H1 (cell line): ENCODE results near the gene GPC6. TPM values are rescaled to one million over a fixed set of nuclear protein-coding genes. Genes with fewer than 3 reads are reported as not detected.

Experiments used
- CTCF ChIA-PET: fragments of 300-600 bp; sonication (Branson Sonifier 250); formaldehyde crosslinking; loops from one replicate; lab custom pipeline; 2021; ENCODE audit not compliant: partially characterized antibody; lab: Charles Lee
- POLR2A ChIA-PET: fragments of 300-600 bp; sonication (Branson Sonifier 250); formaldehyde crosslinking; loops from one replicate; lab custom pipeline; 2021; ENCODE audit warnings: inconsistent platforms; ENCODE audit not compliant: partially characterized antibody; lab: Charles Lee
- DNase-seq, 2 experiments: peaks; one replicate each; pipeline versions ENCODE4 v3.0.0 to v3.0.0-alpha.2; 2010 to 2022; ENCODE audit warnings: low spot score in 2 of 2, low read depth in 1 of 2, mixed read lengths in 1 of 2
- FAIRE-seq: peaks from 2 replicates; lab custom pipeline; 2011; peaks lifted over from hg19 to GRCh38; lab: Jason Lieb, UNC
- H2AFZ ChIP-seq: 2 replicates; pipeline ENCODE4 v1.8.1; 2012; ENCODE audit warnings: low read length, inconsistent platforms
- H2AK5ac ChIP-seq: 2 replicates; pipeline ENCODE4 v1.6.1; 2013; ENCODE audit warnings: low read depth, low read length
- H2BK120ac ChIP-seq: replicated peaks from 2 replicates; pipeline ENCODE3; 2013; ENCODE audit warnings: low read depth, low read length, inconsistent platforms
- H2BK12ac ChIP-seq: 2 replicates; pipeline ENCODE4 v1.6.1; 2013; ENCODE audit warnings: low read depth, low read length
- H2BK15ac ChIP-seq: 2 replicates; pipeline ENCODE4 v1.6.1; 2013; ENCODE audit warnings: low read length
- H2BK20ac ChIP-seq: 2 replicates; pipeline ENCODE4 v1.6.1; 2013; ENCODE audit warnings: low read length
- H2BK5ac ChIP-seq: 2 replicates; pipeline ENCODE4 v1.6.1; 2013; ENCODE audit warnings: low read depth, low read length
- H3K14ac ChIP-seq: 2 replicates; pipeline ENCODE4 v1.6.1; 2013; ENCODE audit warnings: inconsistent platforms; ENCODE audit not compliant: insufficient read length
- H3K18ac ChIP-seq: 2 replicates; pipeline ENCODE4 v1.6.1; 2013; ENCODE audit warnings: low read length; ENCODE audit errors: extremely low read depth
- H3K23ac ChIP-seq: 2 replicates; pipeline ENCODE4 v1.6.1; 2013; ENCODE audit warnings: inconsistent platforms; ENCODE audit not compliant: insufficient read length
- H3K23me2 ChIP-seq: 2 replicates; pipeline ENCODE4 v1.6.1; 2013; ENCODE audit warnings: low read depth, low read length
- H3K27ac ChIP-seq: 2 replicates; pipeline ENCODE4 v1.6.1; 2011; ENCODE audit warnings: low read depth, low read length, inconsistent platforms
- H3K27me3 ChIP-seq, 4 experiments: replicated peaks in 1 of 4; 1 replicate in 1 of 4; 2 replicates in 3 of 4; pipeline versions ENCODE4 v1.6.1 to v1.8.1; 2011 to 2013; ENCODE audit warnings: low read length in 3 of 4, mild to moderate bottlenecking in 3 of 4, inconsistent platforms in 2 of 4, mixed read lengths in 2 of 4, moderate library complexity in 1 of 4; ENCODE audit not compliant: control insufficient read depth in 3 of 4, insufficient read depth in 3 of 4; ENCODE audit errors: extremely low read depth in 1 of 4
- H3K36me3 ChIP-seq, 4 experiments: 2 replicates each; pipeline versions ENCODE4 v1.6.1 to v1.8.1; 2011 to 2013; ENCODE audit warnings: mild to moderate bottlenecking in 4 of 4, low read length in 3 of 4, moderate library complexity in 2 of 4, control low read depth in 1 of 4, inconsistent platforms in 1 of 4; ENCODE audit not compliant: insufficient read depth in 4 of 4, control insufficient read depth in 2 of 4
- H3K4ac ChIP-seq: replicated peaks from 2 replicates; pipeline ENCODE3; 2013; ENCODE audit warnings: low read length, low read depth, mixed read lengths, inconsistent platforms; ENCODE audit not compliant: insufficient read length
- H3K4me1 ChIP-seq, 4 experiments: replicated peaks in 1 of 4; 1 replicate in 1 of 4; 2 replicates in 3 of 4; pipeline versions ENCODE4 v1.6.1 to v1.8.1; 2011 to 2013; ENCODE audit warnings: low read length in 3 of 4, inconsistent platforms in 2 of 4, mixed read lengths in 1 of 4; ENCODE audit not compliant: insufficient read depth in 4 of 4, control insufficient read depth in 3 of 4
- H3K4me2 ChIP-seq, 2 experiments: 2 replicates each; pipeline versions ENCODE4 v1.6.1 to v1.8.1; 2011 to 2013; ENCODE audit warnings: low read depth in 2 of 2, low read length in 2 of 2, control low read depth in 1 of 2, inconsistent platforms in 1 of 2, mild to moderate bottlenecking in 1 of 2; ENCODE audit not compliant: insufficient read depth in 1 of 2
- H3K4me3 ChIP-seq, 4 experiments: fragments of 200-600, 300-600 bp in 1 of 4; sonication (generic), shearing (Covaris generic), sonication (Bioruptor Twin) in 1 of 4; 2 replicates each; pipeline versions ENCODE4 v1.5.1 to v1.8.1; 2011 to 2016; ENCODE audit warnings: low read length in 4 of 4, low read depth in 3 of 4, control low read depth in 2 of 4, inconsistent platforms in 2 of 4, mild to moderate bottlenecking in 2 of 4, mixed read lengths in 1 of 4, moderate library complexity in 1 of 4; ENCODE audit not compliant: insufficient read depth in 2 of 4; ENCODE audit errors: extremely low read depth in 1 of 4
- H3K56ac ChIP-seq: replicated peaks from 2 replicates; pipeline ENCODE3; 2013; ENCODE audit warnings: low read depth, mild to moderate bottlenecking, mixed read lengths, low read length, inconsistent platforms; ENCODE audit not compliant: insufficient read length
- H3K79me1 ChIP-seq: 2 replicates; pipeline ENCODE4 v1.6.1; 2013; ENCODE audit warnings: low read depth, low read length, control low read depth
- H3K79me2 ChIP-seq, 2 experiments: 2 replicates each; pipeline versions ENCODE4 v1.6.1 to v1.8.1; 2012 to 2013; ENCODE audit warnings: low read length in 2 of 2, mild to moderate bottlenecking in 2 of 2, inconsistent platforms in 1 of 2; ENCODE audit not compliant: insufficient read depth in 2 of 2, control insufficient read depth in 1 of 2
- H3K9ac ChIP-seq, 4 experiments: replicated peaks in 1 of 4; 1 replicate in 1 of 4; 2 replicates in 3 of 4; pipeline versions ENCODE4 v1.6.1 to v1.8.1; 2011 to 2013; ENCODE audit warnings: low read depth in 3 of 4, low read length in 3 of 4, control low read depth in 2 of 4, mild to moderate bottlenecking in 2 of 4, moderate library complexity in 2 of 4, inconsistent platforms in 1 of 4; ENCODE audit errors: extremely low read depth in 1 of 4
- H3K9me3 ChIP-seq, 2 experiments: 2 replicates each; pipeline versions ENCODE4 v1.6.1 to v1.8.1; 2012 to 2013; ENCODE audit warnings: mild to moderate bottlenecking in 2 of 2, moderate library complexity in 2 of 2, control low read depth in 1 of 2, inconsistent platforms in 1 of 2, low read depth in 1 of 2, low read length in 1 of 2, mixed read lengths in 1 of 2; ENCODE audit not compliant: insufficient read depth in 2 of 2
- H4K20me1 ChIP-seq, 2 experiments: replicated peaks in 1 of 2; 2 replicates each; pipeline versions ENCODE3 to v1.8.1; 2011 to 2013; ENCODE audit warnings: inconsistent platforms in 2 of 2, low read length in 2 of 2, mild to moderate bottlenecking in 1 of 2; ENCODE audit not compliant: insufficient read depth in 2 of 2, control insufficient read depth in 1 of 2
- H4K5ac ChIP-seq: 2 replicates; pipeline ENCODE4 v1.6.1; 2013; ENCODE audit warnings: low read length, low read depth, mixed read lengths, inconsistent platforms; ENCODE audit not compliant: insufficient read length
- H4K8ac ChIP-seq: 2 replicates; pipeline ENCODE4 v1.8.0; 2013; ENCODE audit warnings: mild to moderate bottlenecking, moderate library complexity, low read length, inconsistent platforms; ENCODE audit not compliant: insufficient read depth; ENCODE audit errors: extremely low read depth
- H4K91ac ChIP-seq: replicated peaks from 2 replicates; pipeline ENCODE3; 2013; ENCODE audit warnings: low read length, mixed read lengths, inconsistent platforms; ENCODE audit not compliant: insufficient read length
- BCL11A ChIP-seq, 2 experiments: IDR thresholded peaks; one replicate each; pipeline ENCODE4 v1.6.1; 2011; ENCODE audit warnings: low read depth in 2 of 2, low read length in 2 of 2, mild to moderate bottlenecking in 2 of 2
- CTCF ChIP-seq, 3 experiments: IDR thresholded peaks; 1 replicate in 2 of 3; 2 replicates in 1 of 3; pipeline versions ENCODE4 v1.5.1 to v1.6.1; 2011; ENCODE audit warnings: low read length in 3 of 3, mild to moderate bottlenecking in 3 of 3, inconsistent platforms in 2 of 3, low read depth in 1 of 3, moderate library complexity in 1 of 3; ENCODE audit not compliant: insufficient read depth in 1 of 3; ENCODE audit errors: control extremely low read depth in 1 of 3
- GABPA ChIP-seq: IDR thresholded peaks from 2 replicates; pipeline ENCODE4 v1.6.1; 2011; ENCODE audit warnings: mild to moderate bottlenecking, low read length, moderate library complexity, borderline replicate concordance; ENCODE audit not compliant: insufficient read depth
- PHF8 ChIP-seq: fragments of 200-600 bp; sonication (generic); conservative IDR thresholded peaks from 2 replicates; pipeline ENCODE4 v1.7.1; 2012; ENCODE audit warnings: low read depth, mild to moderate bottlenecking, inconsistent platforms, low read length, moderate library complexity
- SIRT6 ChIP-seq: IDR thresholded peaks from one replicate; pipeline ENCODE4 v1.7.1; 2012; ENCODE audit warnings: low read length, inconsistent platforms
- SIX5 ChIP-seq: IDR thresholded peaks from 2 replicates; pipeline ENCODE4 v1.6.1; 2011; ENCODE audit warnings: mild to moderate bottlenecking, low read depth, low read length
- SRF ChIP-seq: IDR thresholded peaks from 2 replicates; pipeline ENCODE4 v1.6.1; 2011; ENCODE audit warnings: mild to moderate bottlenecking, low read depth, low read length, moderate library complexity
- TAF7 ChIP-seq: optimal IDR thresholded peaks from 2 replicates; pipeline ENCODE3; 2011; ENCODE audit warnings: low read depth, mild to moderate bottlenecking, inconsistent platforms, low read length, moderate library complexity, borderline replicate concordance
- WGBS, 2 experiments: shearing (Covaris generic) in 1 of 2; methylation state at CpG; one replicate each; pipeline versions ENCODE4 v1.1.6 to v1.1.7; 2013 to 2015; ENCODE audit warnings: low lambda C conversion rate in 2 of 2, mixed read lengths in 2 of 2, inconsistent platforms in 1 of 2, low coverage in 1 of 2, missing lambda C conversion rate in 1 of 2; ENCODE audit not compliant: insufficient replicate concordance in 2 of 2, insufficient coverage in 1 of 2, insufficient read length in 1 of 2; ENCODE audit errors: extremely low coverage in 1 of 2, missing lambda C conversion rate in 1 of 2; 5-methylcytosine and 5-hydroxymethylcytosine counted together
- polyA plus RNA-seq, 7 experiments: library from polyadenylated mRNA; depleted of rRNA in 3 of 7; stranded (reverse) in 5 of 7; unstranded in 2 of 7; fragments of >200 nt in 5 of 7; fragments of 200-250 nt in 2 of 7; gene quantifications; 1 replicate in 5 of 7; 2 replicates in 1 of 7; 4 replicates in 1 of 7; pipeline versions ENCODE4 v1.2.1 to v1.2.3, GENCODE V29; 2011 to 2013; ENCODE audit warnings: missing spikeins in 2 of 7, mixed read lengths in 2 of 7
- total RNA-seq: library from RNA; stranded (reverse); fragmentation: NEBNext Ultra II Directional; extraction: Animal tissue kit (Norgen Biotek cat#: 25700); gene quantifications from 2 replicates; pipeline ENCODE4 v1.2.1, GENCODE V29; 2021
- TF ChIP-seq, protein P1 (sequence below): IDR thresholded peaks from 2 replicates; pipeline ENCODE4 v1.6.1; 2011; ENCODE audit warnings: low read depth, mild to moderate bottlenecking, low read length; ENCODE audit not compliant: insufficient read depth

The GPC6 gene
- total and polyA plus RNA-seq, 2 of the 8 experiments (the other 6 are each of a cell fraction or from before 2014, with no cell fraction given): 5.4 to 12.0 TPM

GRCh38 chr13:93614776-93615175, 388.2 kb downstream of the GPC6 start:
- no peaks in the 10 kb centered on the region for H3K9me3 ChIP-seq
- no peak overlapping the region for H2BK15ac ChIP-seq
- H3K4ac ChIP-seq: no peak overlapping the region
- no peak overlapping the region for H3K4me3 ChIP-seq
- H3K9ac ChIP-seq: no peak overlapping the region
- no peak overlapping the region for H2AFZ ChIP-seq
- H2BK120ac ChIP-seq: no peak overlapping the region
- 78% methylated on average over 1 of the region's 1 CpG; no CpG with 5 or more reads in 1 of the 2 experiments for WGBS, 2 experiments
- FAIRE-seq: no peak
- no peak overlapping the region for H2BK5ac ChIP-seq
- H3K18ac ChIP-seq: no peak overlapping the region
- no peak overlapping the region for H2BK20ac ChIP-seq
- H3K79me1 ChIP-seq: no peaks in the 10 kb centered on the region
- H4K91ac ChIP-seq: no peak overlapping the region
- no peak overlapping the region for H4K5ac ChIP-seq
- no peak overlapping the region for H3K4me2 ChIP-seq
- no peak for DNase-seq
- ChIA-PET CTCF (no interaction called here), POLR2A (no interaction called here)
- H3K79me2 ChIP-seq: no peaks in the 10 kb centered on the region
- H3K14ac ChIP-seq: no peak overlapping the region
- no peak overlapping the region for H2AK5ac ChIP-seq
- H3K23ac ChIP-seq: no peak overlapping the region
- no peaks in the 10 kb centered on the region for H3K27me3 ChIP-seq
- no peak overlapping the region for H3K56ac ChIP-seq
- TF ChIP-seq SIX5 (no peak), BCL11A (IDR thresholded peaks at IDR 0.05; ENCODE audit: low read depth in 2 of 2, low read length in 2 of 2) (no peak), PHF8 (no peak), GABPA (no peak), SRF (no peak), TAF7 (no peak), CTCF (IDR thresholded peaks at IDR 0.05; ENCODE audit: control extremely low read depth in 1 of 3, insufficient read depth in 1 of 3, low read depth in 1 of 3, low read length in 3 of 3) (no peak), SIRT6 (no peak)
- TF ChIP-seq, protein P1, sequence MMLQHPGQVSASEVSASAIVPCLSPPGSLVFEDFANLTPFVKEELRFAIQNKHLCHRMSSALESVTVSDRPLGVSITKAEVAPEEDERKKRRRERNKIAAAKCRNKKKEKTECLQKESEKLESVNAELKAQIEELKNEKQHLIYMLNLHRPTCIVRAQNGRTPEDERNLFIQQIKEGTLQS: no peak
- H3K23me2 ChIP-seq: no peaks in the 10 kb centered on the region
- no peak overlapping the region for H3K27ac ChIP-seq
- H3K4me1 ChIP-seq: no peaks in the 10 kb centered on the region
- no peak overlapping the region for H2BK12ac ChIP-seq
- no peaks in the 10 kb centered on the region for H3K36me3 ChIP-seq
- H4K20me1 ChIP-seq: no peaks in the 10 kb centered on the region
- H4K8ac ChIP-seq: no peak overlapping the region
